ENCODE results near the gene CHST11. TPM values are rescaled to one million over a fixed set of nuclear protein-coding genes. Genes with fewer than 3 reads are reported as not detected.
"Not testable (repeated sequence)": the region's sequence is repeated elsewhere in the genome, so short reads cannot be mapped to it uniquely, and the experiment has no call there.

CHST11 gene
- total and polyA plus RNA-seq, 4 donors: 0.57 to 11.1 (median 3.7) TPM

- no peak for TF ChIP-seq ATF3 (IDR thresholded peaks at IDR 0.05)
- no peak for TF ChIP-seq JUND (IDR thresholded peaks at IDR 0.05)
- TF ChIP-seq, protein P1, sequence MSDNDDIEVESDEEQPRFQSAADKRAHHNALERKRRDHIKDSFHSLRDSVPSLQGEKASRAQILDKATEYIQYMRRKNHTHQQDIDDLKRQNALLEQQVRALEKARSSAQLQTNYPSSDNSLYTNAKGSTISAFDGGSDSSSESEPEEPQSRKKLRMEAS (IDR thresholded peaks at IDR 0.05): no peak
- no peak for TF ChIP-seq FOXA2 (IDR thresholded peaks at IDR 0.05)
- TF ChIP-seq YY1 (IDR thresholded peaks at IDR 0.05): no peak
- TF ChIP-seq CTCF (IDR thresholded peaks at IDR 0.05; ENCODE audit: low read depth, low read length, missing input control): no peak
- no peak for TF ChIP-seq RAD21 (IDR thresholded peaks at IDR 0.05)
- TF ChIP-seq EGR1 (IDR thresholded peaks at IDR 0.05; ENCODE audit: low read depth in 2 of 2): no peak
- no peak for TF ChIP-seq NR2F2 (IDR thresholded peaks at IDR 0.05)
- no peak for TF ChIP-seq SP1 (IDR thresholded peaks at IDR 0.05)
Measured at GRCh38 chr12:104570174-104570907, 113.6 kb downstream of the CHST11 start (continued).

DNA sequence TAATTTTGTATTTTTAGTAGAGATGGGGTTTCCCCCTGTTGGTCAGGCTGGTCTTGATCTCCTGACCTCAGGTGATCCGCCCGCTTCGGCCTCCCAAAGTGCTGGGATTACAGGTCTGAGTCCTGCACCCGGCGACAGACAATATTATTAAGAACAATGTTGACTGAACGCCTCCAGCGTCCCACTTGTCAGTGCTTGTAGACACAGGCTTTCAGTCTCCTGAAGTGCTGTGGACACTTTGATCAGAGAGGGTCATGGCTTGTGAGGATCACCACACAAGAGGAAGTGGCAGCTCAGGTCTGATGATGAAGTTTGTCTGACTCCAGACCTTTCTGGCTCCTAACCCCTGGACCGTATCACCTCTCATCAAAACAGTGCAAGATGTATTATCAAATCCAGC lies 114.6 kb downstream of the CHST11 start:
- H3K27ac ChIP-seq (ENCODE audit: low read depth in 1 of 2, low read length in 2 of 2): no peak overlapping the region
- WGBS: 81% methylated on average over 8 of the region's 8 CpGs
- H3K27me3 ChIP-seq (ENCODE audit: control insufficient read depth in 4 of 4, insufficient read depth in 4 of 4, low read length in 3 of 4): no peaks in the 10 kb centered on the region
- H3K36me3 ChIP-seq (ENCODE audit: control insufficient read depth in 4 of 4, insufficient read depth in 3 of 4, low read depth in 1 of 4, low read length in 3 of 4): no peaks in the 10 kb centered on the region
- TF ChIP-seq, protein P2, sequence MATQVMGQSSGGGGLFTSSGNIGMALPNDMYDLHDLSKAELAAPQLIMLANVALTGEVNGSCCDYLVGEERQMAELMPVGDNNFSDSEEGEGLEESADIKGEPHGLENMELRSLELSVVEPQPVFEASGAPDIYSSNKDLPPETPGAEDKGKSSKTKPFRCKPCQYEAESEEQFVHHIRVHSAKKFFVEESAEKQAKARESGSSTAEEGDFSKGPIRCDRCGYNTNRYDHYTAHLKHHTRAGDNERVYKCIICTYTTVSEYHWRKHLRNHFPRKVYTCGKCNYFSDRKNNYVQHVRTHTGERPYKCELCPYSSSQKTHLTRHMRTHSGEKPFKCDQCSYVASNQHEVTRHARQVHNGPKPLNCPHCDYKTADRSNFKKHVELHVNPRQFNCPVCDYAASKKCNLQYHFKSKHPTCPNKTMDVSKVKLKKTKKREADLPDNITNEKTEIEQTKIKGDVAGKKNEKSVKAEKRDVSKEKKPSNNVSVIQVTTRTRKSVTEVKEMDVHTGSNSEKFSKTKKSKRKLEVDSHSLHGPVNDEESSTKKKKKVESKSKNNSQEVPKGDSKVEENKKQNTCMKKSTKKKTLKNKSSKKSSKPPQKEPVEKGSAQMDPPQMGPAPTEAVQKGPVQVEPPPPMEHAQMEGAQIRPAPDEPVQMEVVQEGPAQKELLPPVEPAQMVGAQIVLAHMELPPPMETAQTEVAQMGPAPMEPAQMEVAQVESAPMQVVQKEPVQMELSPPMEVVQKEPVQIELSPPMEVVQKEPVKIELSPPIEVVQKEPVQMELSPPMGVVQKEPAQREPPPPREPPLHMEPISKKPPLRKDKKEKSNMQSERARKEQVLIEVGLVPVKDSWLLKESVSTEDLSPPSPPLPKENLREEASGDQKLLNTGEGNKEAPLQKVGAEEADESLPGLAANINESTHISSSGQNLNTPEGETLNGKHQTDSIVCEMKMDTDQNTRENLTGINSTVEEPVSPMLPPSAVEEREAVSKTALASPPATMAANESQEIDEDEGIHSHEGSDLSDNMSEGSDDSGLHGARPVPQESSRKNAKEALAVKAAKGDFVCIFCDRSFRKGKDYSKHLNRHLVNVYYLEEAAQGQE (IDR thresholded peaks at IDR 0.05): no peak
- no peak for TF ChIP-seq NR2F2 (IDR thresholded peaks at IDR 0.05)
- TF ChIP-seq JUND (IDR thresholded peaks at IDR 0.05): no peak
- TF ChIP-seq HNF4G (IDR thresholded peaks at IDR 0.05): no peak
- no peak for TF ChIP-seq FOXA1 (IDR thresholded peaks at IDR 0.05)
- no peak for TF ChIP-seq HNF4A (conservative IDR thresholded peaks at IDR 0.05)
- TF ChIP-seq SP1 (IDR thresholded peaks at IDR 0.05): no peak
- TF ChIP-seq, protein P1 (IDR thresholded peaks at IDR 0.05): no peak
- TF ChIP-seq EGR1 (IDR thresholded peaks at IDR 0.05; ENCODE audit: low read depth in 2 of 2): no peak
- no peak for TF ChIP-seq RAD21 (IDR thresholded peaks at IDR 0.05)
- TF ChIP-seq ATF3 (IDR thresholded peaks at IDR 0.05): no peak
- no peak for TF ChIP-seq TAF1 (conservative IDR thresholded peaks at IDR 0.05)
- H3K9ac ChIP-seq (ENCODE audit: low read depth in 1 of 2, low read length in 2 of 2): no peak overlapping the region
- peaks cover 0 to 2% (median 0%) of the 10 kb centered on the region in 4 donors for H3K4me1 ChIP-seq (ENCODE audit: control insufficient read depth in 4 of 4, insufficient read depth in 4 of 4, low read length in 3 of 4)
- H3K9me3 ChIP-seq (ENCODE audit: control insufficient read depth in 4 of 4, low read length in 3 of 4): no peaks in the 10 kb centered on the region
- H3K4me3 ChIP-seq (ENCODE audit: low read depth in 1 of 3, low read length in 3 of 3): no peak overlapping the region
- DNase-seq (ENCODE audit: low spot score): no peak

- DNase-seq (ENCODE audit: low spot score); H3K27ac ChIP-seq (ENCODE audit: low read depth in 1 of 2, low read length in 2 of 2); H3K27me3 ChIP-seq (ENCODE audit: control insufficient read depth in 4 of 4, insufficient read depth in 4 of 4, low read length in 3 of 4); H3K4me1 ChIP-seq (ENCODE audit: control insufficient read depth in 4 of 4, insufficient read depth in 4 of 4, low read length in 3 of 4); H3K36me3 ChIP-seq (ENCODE audit: control insufficient read depth in 4 of 4, insufficient read depth in 3 of 4, low read depth in 1 of 4, low read length in 3 of 4); H3K9ac ChIP-seq (ENCODE audit: low read depth in 1 of 2, low read length in 2 of 2); H3K4me3 ChIP-seq (ENCODE audit: low read depth in 1 of 3, low read length in 3 of 3); H3K9me3 ChIP-seq (ENCODE audit: control insufficient read depth in 4 of 4, low read length in 3 of 4): not testable (repeated sequence)
- WGBS: 87% methylated on average over 1 of the region's 3 CpGs
Measured at GRCh38 chr12:104574353-104574752, 117.6 kb downstream of the CHST11 start.

GRCh38 chr12:104574758-104575157 lies 118.0 kb downstream of the CHST11 start:
- not testable (repeated sequence) for H3K9ac ChIP-seq (ENCODE audit: low read depth in 1 of 2, low read length in 2 of 2); H3K27ac ChIP-seq (ENCODE audit: low read depth in 1 of 2, low read length in 2 of 2); H3K4me1 ChIP-seq (ENCODE audit: control insufficient read depth in 4 of 4, insufficient read depth in 4 of 4, low read length in 3 of 4); H3K9me3 ChIP-seq (ENCODE audit: control insufficient read depth in 4 of 4, low read length in 3 of 4); H3K36me3 ChIP-seq (ENCODE audit: control insufficient read depth in 4 of 4, insufficient read depth in 3 of 4, low read depth in 1 of 4, low read length in 3 of 4); H3K27me3 ChIP-seq (ENCODE audit: control insufficient read depth in 4 of 4, insufficient read depth in 4 of 4, low read length in 3 of 4); H3K4me3 ChIP-seq (ENCODE audit: low read depth in 1 of 3, low read length in 3 of 3); DNase-seq (ENCODE audit: low spot score)
- 94% methylated on average over 6 of the region's 6 CpGs for WGBS

Measured in liver (tissue), 9 donors.